ENCODE measurements around the gene FBLN2.

The FBLN2 gene

GRCh38 chr3:13651775-13652428 is 103.0 kb downstream of the FBLN2 start:
- no peak for DNase-seq

DNA sequence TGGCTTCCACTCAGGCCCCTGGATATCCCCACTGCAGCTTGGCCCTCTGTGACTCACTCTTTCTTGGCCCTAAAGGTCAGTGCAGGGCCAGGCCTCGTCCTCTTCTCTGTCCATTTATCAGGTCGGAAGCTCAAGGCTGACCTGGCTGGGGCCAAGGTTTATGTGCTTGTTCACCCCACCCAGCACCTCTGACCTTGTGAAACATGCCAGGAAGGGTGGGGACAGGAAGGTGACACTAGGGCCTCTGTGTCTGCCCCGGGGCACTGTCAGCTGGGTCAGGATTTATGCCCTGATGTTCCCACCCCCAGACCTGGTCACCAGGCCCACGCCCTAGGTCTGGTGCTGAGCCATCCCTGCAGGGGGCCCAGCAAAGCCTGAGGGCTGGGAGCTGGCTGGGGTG is 103.8 kb downstream of the FBLN2 start:
- DNase-seq, result no peak

GRCh38 chr3:13653631-13654279 is 104.8 kb downstream of the FBLN2 start:
- DNase-seq, result no peak

DNA sequence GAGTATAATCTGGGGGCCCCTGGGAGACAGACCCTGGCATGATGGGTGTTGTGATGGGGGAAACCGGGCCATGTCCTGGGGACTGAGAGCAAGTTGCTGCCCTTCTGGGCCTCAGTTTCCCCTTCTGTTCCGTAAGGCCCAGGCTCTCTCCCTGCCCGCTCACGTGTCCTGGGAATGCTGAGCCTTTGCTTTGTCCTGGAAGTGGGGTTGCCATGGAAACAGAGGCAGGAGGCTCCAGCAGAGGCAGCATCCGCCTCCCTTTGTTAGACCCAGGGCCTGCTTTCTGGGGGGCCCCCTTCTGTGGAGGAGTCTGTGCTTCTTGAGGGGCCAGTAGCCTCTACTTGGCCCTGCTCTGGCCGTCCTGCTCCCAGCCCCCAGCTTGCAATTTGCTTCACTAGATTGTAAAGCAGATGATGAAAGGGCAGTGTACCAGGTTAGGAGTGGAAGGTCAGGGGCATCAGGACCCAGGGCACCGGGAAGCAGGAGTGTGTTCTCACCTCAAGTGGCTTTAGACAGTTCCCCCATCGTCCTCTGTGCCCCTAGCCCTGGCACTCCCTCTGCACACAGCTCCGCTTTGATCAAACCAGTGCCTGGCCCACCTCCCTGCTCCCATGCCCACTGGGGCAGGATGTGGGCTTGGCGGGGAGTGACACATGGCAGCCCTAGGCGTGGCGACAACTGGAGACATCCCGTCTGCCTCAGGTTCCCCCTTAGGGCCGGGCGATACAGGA is 105.6 kb downstream of the FBLN2 start:
- DNase-seq, result peak; percentile 36

DNA sequence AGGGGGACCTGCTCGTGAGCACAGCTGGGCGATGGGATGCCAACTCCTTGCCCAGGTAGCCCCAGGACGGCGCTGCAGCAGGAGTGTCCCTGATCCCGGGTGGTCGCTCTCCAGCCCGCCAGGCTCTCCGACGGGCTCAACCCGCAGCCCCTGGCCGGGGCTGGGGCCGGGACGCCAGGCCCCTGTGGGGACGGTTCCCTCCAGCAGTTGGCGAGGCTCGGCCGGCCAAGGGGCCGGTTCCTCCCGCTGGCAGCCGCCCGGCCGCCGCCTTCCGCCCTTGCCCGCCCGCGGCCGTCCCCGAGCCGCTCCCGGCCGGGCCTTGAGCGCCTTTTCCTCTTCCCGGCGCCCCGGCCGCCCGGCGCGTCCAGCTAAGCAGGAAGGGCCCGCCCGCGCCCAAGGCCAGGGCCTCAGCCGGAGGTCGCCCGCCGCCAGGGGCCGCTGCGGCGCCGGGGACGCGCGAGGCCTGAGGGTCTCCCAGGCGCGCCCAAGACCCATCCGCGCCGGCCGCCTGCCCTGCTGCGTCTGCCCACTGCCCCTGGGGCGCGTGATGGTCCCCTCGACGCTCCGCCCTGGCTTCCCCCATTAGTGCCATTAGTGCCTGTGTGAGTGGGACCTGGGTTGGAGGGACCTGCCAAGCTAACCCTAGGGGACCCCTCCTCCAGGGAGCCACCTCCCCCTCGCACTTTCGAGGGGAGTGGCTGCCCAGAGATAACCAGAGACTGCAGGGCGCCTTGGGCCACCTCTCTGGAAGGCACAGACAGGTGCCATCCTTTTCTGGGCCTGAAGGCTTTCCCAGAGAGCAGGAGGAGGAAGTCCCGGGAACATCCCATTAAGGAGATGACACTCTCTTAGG is 106.4 kb downstream of the FBLN2 start:
- DNase-seq, result peak; percentile 27

- DNase-seq, result no peak
Measured at GRCh38 chr3:13656584-13657301, 107.8 kb downstream of the FBLN2 start.

DNA sequence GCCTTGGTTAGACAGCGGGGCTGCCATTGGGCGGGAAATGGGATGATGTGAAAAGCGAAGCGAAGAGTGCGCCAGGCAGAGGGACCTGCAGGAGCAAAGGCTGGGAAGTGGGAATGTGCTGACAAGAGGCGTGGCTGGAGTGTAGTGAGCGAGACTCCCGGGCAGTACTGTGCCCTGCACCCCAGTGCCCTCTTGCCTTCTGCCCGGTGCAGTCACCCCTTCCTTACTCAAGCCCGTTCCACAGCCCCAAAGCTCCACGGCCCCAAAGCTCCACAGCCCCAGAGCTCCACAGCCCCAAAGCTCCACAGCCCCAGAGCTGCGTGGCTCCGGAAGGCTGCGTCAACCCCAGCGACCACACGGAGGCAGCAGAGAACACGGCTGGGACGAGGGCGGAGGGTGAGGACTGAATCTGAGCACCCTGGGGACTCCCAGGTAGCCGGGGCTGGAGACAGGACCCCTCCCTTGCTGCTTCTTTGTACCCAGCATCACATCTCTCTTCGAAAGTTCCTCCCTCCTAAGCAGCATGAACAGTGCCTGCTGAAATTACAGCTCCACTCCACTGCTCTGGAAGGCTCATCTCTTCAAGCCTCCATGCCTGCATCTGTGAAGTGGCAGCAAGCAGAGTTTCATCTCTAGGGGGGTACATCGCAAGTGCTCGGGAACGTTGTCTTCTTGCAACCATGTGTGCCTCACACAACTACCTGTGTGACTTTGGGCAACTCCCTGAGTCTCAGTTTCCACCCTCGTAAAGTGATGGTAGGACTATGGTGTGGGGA is 108.9 kb downstream of the FBLN2 start:
- peak; percentile 65 for DNase-seq

DNA sequence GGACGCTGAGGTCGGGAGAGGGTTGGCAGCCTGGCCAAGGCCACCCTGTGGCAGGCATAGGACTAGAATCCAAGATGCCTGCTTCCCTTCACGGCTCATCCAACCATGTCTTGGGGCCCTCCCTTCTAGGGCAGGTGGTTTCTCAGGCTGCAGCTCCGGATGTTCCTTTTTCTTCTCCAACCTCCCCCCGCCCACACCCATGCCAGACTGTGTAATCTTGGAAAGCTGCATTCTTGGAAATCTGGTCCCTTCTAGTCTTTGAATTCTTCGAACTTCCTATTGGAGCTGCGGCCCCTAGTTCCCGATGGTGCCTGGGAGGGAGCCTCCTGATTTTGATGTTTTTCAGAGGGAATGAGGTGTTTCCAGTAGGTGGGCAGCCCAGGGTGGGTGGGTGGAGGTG is 109.8 kb downstream of the FBLN2 start:
- no peak for DNase-seq

DNA sequence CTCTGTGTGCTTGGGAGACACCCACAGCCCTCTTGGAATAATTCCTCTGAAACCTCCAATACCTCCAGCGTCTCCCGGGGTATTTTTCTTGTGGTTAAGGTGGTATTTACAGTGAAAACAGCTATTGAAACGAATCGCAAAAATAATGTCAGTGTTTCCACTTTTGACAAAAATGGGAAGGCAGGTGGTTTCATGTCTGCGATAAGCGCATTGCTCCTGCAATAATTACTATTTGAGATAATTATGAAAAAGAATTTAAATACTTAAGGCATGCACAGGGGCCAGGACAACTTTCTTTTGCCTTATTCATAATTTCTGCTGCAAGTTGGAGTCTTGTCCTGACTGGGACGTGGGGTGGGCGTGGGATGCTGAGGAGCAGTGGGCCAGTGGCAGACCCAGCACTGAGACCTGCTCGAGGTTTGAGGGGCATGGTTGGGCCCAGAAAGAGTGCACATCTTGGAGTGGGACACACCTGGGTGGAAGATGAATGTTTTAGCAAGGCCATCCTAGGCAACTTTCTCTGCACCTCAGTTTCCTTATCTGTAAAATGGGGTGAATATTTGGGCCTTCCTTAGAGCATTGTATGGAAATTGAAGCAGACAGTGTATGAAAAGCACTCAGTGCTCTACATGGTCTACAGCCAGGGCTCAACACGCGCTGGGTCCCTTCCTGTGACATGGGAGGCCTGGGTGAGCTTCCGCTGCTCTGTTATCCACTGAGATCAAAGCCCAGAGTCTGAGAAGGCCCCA is 110.5 kb downstream of the FBLN2 start:
- no peak for DNase-seq

DNA sequence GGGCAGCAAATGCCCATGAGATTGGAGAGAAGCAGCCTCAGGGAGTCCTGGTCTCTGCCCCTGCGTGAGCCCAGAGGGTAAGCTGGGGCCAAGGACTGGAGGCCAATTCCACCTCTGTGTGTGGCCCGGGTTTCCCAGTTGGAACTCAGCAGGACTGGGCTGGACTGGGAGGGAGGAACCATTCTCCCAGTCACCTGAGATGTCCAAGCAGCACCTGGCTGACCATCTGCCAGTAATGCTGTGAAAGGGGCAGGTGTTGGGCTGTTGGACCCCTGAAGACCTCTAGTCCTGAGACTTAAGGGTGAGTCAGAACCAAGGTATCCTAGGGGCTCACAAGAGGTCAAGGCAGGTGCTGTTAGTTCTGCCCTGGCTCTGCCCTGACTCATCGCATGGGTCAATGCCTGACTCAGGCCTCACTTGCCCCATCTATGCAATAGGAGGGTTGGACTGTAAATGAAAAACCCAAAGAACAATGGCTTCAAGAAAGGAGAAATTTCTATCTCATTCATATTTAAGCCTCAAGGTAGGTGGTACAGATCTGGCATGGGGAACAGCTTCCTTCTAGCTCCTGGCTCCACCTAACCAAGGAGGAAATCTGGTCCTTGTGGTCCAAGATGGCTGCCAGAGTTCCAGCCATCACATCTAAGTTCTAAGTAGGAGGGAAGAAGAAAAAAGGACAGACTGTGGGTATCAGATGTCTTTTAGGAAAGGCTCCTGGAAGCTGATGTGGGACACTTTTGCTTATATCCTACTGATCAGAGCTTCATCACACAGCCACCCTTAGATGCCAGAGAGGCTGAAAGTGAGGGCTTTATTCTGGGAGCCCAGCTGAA is 111.3 kb downstream of the FBLN2 start:
- DNase-seq, result no peak

GRCh38 chr3:13661121-13661520 is 112.2 kb downstream of the FBLN2 start:
- no peak for DNase-seq

DNA sequence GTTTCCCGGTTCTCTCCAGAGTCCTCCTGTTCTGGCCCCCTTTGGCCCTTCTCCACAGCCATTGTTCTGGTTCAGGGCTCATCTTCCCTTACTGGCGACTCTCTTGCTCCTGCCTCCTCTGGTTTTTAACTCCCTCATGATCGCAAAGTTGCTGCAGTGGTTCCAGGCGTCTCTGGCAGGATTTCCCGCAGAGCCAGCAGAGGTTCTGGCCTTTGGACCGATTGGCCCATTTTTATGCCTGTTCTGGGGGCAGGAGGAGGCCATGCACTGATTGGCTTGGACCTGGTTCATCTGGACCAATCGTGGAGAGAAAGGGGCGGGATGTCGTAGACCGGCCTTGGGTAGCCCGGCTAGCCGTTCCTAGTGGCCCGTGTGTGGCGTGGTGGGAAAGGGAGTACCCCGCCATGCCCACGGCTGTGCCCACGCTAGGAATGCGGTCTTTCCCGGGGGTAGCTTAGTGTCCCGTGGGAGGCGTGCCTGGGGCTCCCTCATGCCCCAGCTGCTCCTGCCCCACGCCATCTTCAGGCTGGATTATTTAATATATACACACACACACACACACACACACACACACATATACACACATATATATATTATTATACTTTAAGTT is 113.4 kb downstream of the FBLN2 start:
- no peak for DNase-seq

- DNase-seq, result no peak
Measured at GRCh38 chr3:13663781-13664535, 115.0 kb downstream of the FBLN2 start.

DNA sequence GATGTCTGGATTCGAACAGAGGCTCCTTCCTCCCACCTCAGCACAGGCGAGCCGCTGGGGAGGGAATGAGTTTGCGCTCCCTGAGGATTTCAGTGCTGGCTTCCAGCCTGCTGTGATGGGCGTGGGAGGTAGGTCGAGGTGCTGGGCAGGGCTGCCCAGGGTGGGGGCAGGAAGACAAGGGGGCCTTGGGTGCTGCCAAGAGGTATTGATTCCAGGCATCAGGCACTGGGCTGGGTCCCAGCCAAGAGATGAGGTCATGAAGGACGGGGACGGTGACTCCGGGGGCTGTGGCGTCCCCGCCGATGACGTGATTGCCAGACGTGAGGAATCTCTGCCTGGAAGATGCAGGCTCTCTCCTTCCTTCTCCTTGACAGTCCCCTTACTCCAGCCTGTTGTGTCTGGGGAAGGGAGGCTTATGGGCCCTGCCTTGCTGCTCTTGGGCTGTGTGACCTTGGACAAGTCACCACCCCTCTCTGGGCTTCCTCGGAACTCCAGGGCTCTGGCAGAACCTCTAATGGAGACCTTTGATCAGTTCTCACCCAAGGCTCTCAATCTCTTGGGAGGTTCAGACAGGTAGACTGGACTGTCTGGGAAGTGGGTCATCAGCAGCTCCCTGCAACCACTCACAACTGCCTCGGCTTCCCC is 116.8 kb downstream of the FBLN2 start:
- DNase-seq, result no peak

- no peak for DNase-seq
Measured at GRCh38 chr3:13666227-13666619, 117.3 kb downstream of the FBLN2 start.

DNA sequence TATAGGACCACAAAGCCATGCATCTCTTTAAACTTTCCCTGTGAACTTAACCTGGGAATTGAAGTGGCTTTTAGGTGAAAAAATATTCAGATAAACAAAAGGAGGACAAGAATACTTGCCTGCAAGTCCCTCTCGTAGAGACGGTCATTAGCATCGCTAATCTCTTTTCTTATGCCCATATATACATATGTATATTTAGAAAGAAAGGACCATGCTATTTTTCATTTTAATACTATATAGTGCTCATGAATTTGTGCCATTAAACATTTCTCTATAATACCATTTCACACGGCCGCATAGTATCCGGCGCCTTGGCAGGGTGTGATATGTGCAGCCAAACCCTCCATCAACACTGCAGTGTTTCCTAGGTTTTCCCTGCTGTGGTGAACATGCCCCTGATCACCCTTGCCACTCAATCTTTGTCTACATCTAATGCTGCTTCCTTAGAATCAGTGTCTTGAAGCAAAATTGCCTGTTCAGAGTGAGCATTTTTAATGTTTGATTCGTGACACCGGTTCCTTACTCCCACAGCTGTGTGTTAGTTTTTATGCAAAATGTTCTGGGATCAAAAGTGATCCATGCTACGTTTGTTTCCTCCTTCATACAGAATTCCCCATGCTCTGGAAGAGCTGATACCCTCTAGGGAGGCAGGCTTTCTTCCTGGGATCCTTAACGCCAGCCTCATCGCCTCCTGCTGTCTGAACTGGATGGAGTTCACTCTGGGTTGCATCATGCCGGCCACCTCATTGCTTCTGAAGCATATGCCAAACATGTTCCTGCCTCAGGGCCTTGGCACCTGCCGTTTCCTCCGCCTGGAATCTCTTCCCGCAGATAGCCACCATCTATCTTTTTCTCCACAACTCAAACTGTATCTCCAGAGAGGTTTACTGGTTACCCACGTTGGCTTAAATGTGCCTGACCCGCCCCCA is 118.1 kb downstream of the FBLN2 start:
- DNase-seq, result no peak

DNA sequence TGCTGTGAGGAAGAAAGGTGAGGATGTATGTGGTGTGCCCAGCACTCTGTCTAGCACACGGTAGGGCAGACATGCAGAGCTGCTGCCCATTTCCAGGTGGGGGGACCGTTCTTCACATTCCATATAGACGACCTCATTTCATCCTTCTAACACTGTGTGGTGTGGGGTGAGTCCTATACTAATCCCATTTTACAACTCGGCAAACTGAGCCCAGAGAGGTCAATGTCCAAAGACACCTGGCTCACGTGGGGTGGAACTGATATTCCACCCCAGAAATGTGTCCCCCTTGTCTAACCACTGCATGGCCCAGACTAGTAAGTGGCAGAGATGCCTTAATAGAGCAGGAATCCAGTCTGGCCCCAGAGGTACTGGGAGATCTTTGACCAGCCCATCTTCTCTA is 119.2 kb downstream of the FBLN2 start:
- DNase-seq, result no peak
